Fibroblast of villous mesenchyme (primary cell): ENCODE measurements around the gene ALS2. TPM values are rescaled to one million over a fixed set of nuclear protein-coding genes. Genes with fewer than 3 reads are reported as not detected.
"Not testable (repeated sequence)": the region's sequence is repeated elsewhere in the genome, so short reads cannot be mapped to it uniquely, and the experiment has no call there.

Source experiments
- DNase-seq: peaks from one replicate; pipeline ENCODE4 v3.0.0-alpha.2; 2010; ENCODE audit warnings: low read depth
- H3K4me3 ChIP-seq: 2 replicates; pipeline ENCODE4 v1.5.1; 2011; ENCODE audit warnings: low read depth, mild to moderate bottlenecking, low read length
- CTCF ChIP-seq: IDR thresholded peaks from 2 replicates; pipeline ENCODE4 v1.5.1; 2012; ENCODE audit warnings: low read depth, mild to moderate bottlenecking, low read length; ENCODE audit not compliant: insufficient read depth
- total RNA-seq: library from RNA; depleted of rRNA; stranded (reverse); fragments of >200 nt; gene quantifications from 2 replicates; pipeline ENCODE4 v1.2.3, GENCODE V29; 2012

Gene ALS2
- total RNA-seq, 1 donor: 44.0 TPM

DNA sequence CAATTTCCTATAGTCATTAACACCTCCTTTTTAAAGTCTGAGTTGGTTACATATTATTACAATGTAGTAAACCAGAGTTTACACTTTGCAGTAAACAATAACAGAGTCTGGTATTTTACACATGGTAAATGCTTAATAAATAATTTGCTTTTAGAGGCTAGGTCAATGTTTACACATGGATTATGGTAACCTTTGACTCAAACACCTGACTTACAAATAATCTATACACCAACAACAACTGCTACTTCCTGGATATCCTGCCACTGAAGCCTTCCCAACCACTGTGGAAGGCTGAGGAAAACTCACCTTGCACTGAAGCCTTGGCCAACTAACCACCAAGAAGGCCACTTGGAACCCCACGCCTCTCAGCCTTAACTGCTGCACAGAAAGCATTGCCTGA is 5.4 kb downstream of the ALS2 start:
- TF ChIP-seq CTCF: no peak
- no peak overlapping the region for H3K4me3 ChIP-seq
- no peak for DNase-seq

DNA sequence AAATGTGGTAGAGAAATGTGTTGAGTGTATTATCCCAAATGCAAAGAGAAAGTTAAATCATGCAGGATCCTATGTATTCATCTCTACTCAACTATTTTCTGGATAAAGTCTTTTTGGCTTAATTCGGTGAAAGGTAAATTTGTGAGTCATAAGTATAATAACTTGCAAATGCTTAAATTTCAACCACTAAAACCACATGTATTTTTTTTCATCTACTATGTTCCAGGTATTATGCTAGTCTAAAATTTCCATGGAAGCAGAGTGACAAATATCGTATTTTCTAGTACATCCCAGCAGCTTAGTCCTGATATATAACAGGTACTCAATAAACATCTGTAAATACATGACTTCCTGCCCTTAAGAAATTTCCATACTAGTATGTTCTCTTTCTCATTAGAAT is 6.2 kb downstream of the ALS2 start:
- no peak for TF ChIP-seq CTCF
- H3K4me3 ChIP-seq: no peak overlapping the region
- DNase-seq: no peak

DNA sequence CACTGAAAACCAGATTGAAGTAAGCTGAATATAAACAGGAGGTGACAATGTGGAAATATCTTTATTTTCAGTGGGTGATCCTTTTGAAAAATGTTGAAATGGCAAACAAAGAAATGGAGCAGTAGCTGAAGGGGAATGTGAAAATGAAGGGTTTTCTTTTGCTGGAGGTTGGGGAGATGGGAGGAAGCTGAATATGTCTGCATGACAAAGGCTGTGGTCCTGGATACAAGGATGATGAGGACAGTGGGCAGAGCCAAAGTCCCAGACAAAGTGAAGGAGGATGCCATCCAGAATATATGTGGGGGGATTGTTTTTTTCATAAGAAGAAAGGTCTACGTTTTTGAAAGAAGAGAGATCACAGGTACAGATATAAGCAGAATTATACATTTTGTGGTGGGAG is 6.7 kb downstream of the ALS2 start:
- DNase-seq: no peak
- no peak for TF ChIP-seq CTCF
- no peak overlapping the region for H3K4me3 ChIP-seq

DNA sequence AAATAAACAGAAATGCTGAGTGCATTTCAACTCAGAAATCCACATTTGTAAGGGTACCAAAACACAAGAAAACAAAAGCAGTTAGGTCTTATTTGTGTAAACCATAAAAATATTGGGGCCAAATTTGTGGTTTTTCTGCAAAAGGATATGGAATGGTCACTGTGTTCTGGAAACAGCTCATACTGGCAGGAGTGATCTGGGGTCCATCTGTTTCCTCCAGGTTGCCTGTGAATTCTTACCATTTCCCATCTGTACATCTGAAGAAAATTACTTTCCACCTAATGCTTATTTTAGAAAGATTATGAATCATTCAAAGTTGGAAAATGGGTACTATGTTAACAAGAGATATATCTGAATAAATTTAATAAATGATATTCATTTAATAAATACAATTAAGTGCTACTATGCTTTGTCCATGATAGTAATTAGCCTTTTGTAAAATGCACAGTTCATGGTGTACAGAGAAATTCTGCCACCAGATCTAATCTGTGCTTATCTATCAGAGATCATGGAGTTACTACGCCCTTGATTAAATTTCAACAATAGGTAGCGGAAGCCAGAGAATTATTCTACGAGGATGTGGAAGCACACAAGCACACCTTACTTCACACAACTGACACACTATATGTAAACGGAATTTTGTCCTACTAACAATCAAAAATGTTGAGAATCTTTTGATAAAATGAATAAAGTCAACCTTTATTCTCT is 10.9 kb downstream of the ALS2 start:
- no peak for DNase-seq
- H3K4me3 ChIP-seq: no peak overlapping the region
- no peak for TF ChIP-seq CTCF

- peak; percentile 6 for DNase-seq
- no peak overlapping the region for H3K4me3 ChIP-seq
- no peak for TF ChIP-seq CTCF
These were observed 11.8 kb downstream of the ALS2 start for GRCh38 chr2:201768918-201769317.

GRCh38 chr2:201765799-201766198 is 14.9 kb downstream of the ALS2 start:
- TF ChIP-seq CTCF: no peak
- no peak for DNase-seq
- no peak overlapping the region for H3K4me3 ChIP-seq

DNA sequence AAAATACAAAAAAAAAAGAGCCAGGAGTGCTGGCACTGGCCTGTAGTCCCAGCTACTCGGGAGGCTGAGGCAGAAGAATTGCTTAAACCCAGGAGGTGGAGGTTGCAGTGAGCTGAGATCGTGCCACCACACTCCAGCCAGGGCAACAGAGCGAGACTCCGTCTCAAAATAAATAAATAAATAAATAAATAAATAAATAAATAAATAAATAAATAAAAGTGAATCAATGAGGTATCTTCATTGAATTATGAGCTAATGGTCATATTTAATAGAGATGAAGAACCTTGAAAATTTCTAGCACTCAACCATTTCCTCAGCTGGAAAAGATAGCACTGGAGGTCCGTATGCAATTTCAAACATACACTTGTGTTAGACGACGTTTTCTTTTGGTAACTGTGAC is 16.3 kb downstream of the ALS2 start:
- not testable (repeated sequence) for H3K4me3 ChIP-seq, DNase-seq
